Right cardiac atrium (tissue), 5 donors: ENCODE results near the gene GPRIN3. TPM values are rescaled to one million over a fixed set of nuclear protein-coding genes. Genes with fewer than 3 reads are reported as not detected.
"Not testable (repeated sequence)": the region's sequence is repeated elsewhere in the genome, so short reads cannot be mapped to it uniquely, and the experiment has no call there.

Experiments
- ATAC-seq, 2 donors: fragments of 200-7000 bp; cut with Tn5 transposase; one replicate each; pipeline versions ENCODE4 v1.8.0 to v1.9.1; 2020; ENCODE audit warnings: moderate library complexity in 2 of 2, mild to moderate bottlenecking in 1 of 2
- DNase-seq, 3 donors: peaks; one replicate each; pipeline ENCODE4 v3.0.0-alpha.2; 2020
- H3K27ac ChIP-seq: one replicate; pipeline ENCODE4 v1.5.1; 2013; ENCODE audit warnings: mild to moderate bottlenecking, low read length, control low read depth, moderate library complexity
- H3K27me3 ChIP-seq: one replicate; pipeline ENCODE4 v1.6.1; 2013; ENCODE audit not compliant: control insufficient read depth, insufficient read depth
- H3K4me1 ChIP-seq: one replicate; pipeline ENCODE4 v1.6.1; 2013; ENCODE audit warnings: low read length; ENCODE audit not compliant: control insufficient read depth, insufficient read depth
- H3K4me3 ChIP-seq: one replicate; pipeline ENCODE4 v1.5.1; 2013; ENCODE audit warnings: low read length, control low read depth
- H3K9me3 ChIP-seq: one replicate; pipeline ENCODE4 v1.6.1; 2013; ENCODE audit warnings: low read length; ENCODE audit not compliant: control insufficient read depth
- WGBS: extraction: QIAGEN DNeasy Blood & Tissue Kit; methylation state at CpG from one replicate; pipeline ENCODE4 v1.1.7; 2013; 5-methylcytosine and 5-hydroxymethylcytosine counted together
- intact Hi-C, 4 donors: fragments of 100-400 bp; cut with DNase I; formaldehyde crosslinking; loops; one replicate each; pipeline versions ENCODE4 v1.11.0 to v1.14.0; 2022 to 2023
- polyA plus RNA-seq: library from polyadenylated mRNA; stranded (reverse); fragments of 200-250 nt; gene quantifications from one replicate; pipeline ENCODE4 v1.2.3, GENCODE V29; 2013
- total RNA-seq, 4 donors: library from RNA; stranded (reverse); fragmentation: NEBNext Ultra II Directional; extraction: Animal tissue kit (Norgen Biotek cat#: 25700); gene quantifications; one replicate each; pipeline ENCODE4 v1.2.1, GENCODE V29; 2021
- donor health status: healthy with polysubstance abuse.
- donor health status: DM: no; HTN: yes; CAD: no.
- donor health status: DM: no; HTN: no; CAD: no.
- donor health status: DM: no; HTN: yes; CAD: no; lungs with severe emphysema.
- donor health status: DM: yes; HTN: yes; CAD: no.

GPRIN3 gene
- total and polyA plus RNA-seq, 5 donors: 2.1 to 10.3 (median 8.3) TPM

DNA sequence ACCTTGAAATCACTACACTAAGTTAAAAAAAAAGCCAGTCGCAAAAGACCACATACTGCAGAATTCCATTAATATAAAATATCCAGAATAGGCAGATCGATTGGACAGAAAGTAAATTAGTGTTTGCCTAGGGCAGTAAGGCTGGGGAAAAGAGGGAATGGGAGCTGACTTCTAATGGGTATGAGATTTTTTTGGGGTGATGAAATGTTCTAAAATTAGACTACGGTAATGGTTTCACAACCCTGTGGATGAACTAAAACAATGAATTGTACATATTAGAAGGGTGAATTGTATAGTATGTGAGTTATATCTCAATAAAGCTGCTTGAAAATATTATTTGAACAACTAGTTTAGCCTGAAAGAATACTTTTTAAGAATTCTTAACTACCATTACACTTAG lies 6.7 kb upstream of the GPRIN3 start:
- DNase-seq (no peak), ATAC-seq (no peak)
- WGBS: 86% methylated on average over 3 of the region's 3 CpGs
- no peaks in the 10 kb centered on the region for H3K27me3 ChIP-seq
- intact Hi-C loops: no loop called here
- no peak overlapping the region for H3K4me3 ChIP-seq
- H3K9me3 ChIP-seq: no peaks in the 10 kb centered on the region
- no peak overlapping the region for H3K27ac ChIP-seq
- no peaks in the 10 kb centered on the region for H3K4me1 ChIP-seq

DNA sequence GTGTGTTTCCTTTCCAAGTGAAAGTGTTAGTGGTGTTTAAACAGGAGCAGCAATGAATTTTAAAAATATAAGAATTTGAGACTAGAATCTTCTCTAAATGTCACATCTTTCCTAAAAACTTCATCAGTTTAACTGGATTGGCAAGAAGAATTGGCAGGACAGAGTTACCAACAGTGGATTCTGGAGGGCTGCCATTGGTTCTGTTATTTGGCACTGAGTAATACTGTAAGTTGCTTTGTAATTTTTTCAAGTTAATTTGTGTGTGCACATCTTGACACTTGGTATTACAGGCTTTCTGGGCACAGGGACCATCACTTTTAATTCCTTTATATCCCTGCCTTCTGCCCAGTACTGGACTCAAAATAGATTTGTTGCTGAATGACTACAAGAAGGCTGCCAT lies 4.5 kb upstream of the GPRIN3 start:
- no peaks in the 10 kb centered on the region for H3K9me3 ChIP-seq
- no peaks in the 10 kb centered on the region for H3K27me3 ChIP-seq
- no peaks in the 10 kb centered on the region for H3K4me1 ChIP-seq
- no peak overlapping the region for H3K27ac ChIP-seq
- H3K4me3 ChIP-seq: no peak overlapping the region
- no peak for ATAC-seq
- intact Hi-C loops: no loop called here
- no peak for DNase-seq

GRCh38 chr4:89311433-89311832 lies 3.8 kb upstream of the GPRIN3 start:
- 39% methylated on average over 1 of the region's 1 CpG for WGBS
- no peak for DNase-seq
- no peak overlapping the region for H3K27ac ChIP-seq
- ATAC-seq: no peak
- H3K9me3 ChIP-seq: no peaks in the 10 kb centered on the region
- intact Hi-C loops: no loop called here
- H3K4me1 ChIP-seq: no peaks in the 10 kb centered on the region
- H3K27me3 ChIP-seq: no peaks in the 10 kb centered on the region
- no peak overlapping the region for H3K4me3 ChIP-seq

- not testable (repeated sequence) for H3K27me3 ChIP-seq, H3K27ac ChIP-seq, DNase-seq, H3K4me1 ChIP-seq, H3K4me3 ChIP-seq, ATAC-seq, H3K9me3 ChIP-seq
- intact Hi-C loops: loop anchor here in 1 of 4 donors (10.0 kb wide), 1 partner anchor 64 kb away; no protein-coding TSS in a partner anchor
- 97% methylated on average over 5 of the region's 5 CpGs for WGBS
These were observed 1.6 kb upstream of the GPRIN3 start for GRCh38 chr4:89309154-89309553.

DNA sequence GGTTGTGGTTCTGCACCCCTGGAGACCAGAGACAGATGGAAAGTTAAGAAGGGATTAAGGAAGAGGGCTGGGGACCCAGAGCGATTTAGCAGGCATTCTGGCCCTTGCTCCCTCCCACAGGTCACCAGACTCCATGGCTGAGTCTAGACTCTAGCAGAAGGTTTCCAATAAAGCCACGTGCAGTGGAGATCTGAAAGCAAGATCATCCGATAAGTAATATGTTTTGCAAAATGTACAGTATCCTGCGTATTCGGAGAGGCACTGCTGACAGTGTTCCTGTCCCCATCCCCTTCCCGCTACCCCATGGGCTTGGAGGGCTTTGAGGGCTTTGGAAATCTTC lies 531 bp upstream of the GPRIN3 start:
- ATAC-seq (peak in 1 of 2 donors; percentile 36), DNase-seq (no peak)
- Histone ChIP-seq H3K27ac (no peak overlapping the region), H3K27me3 (no peaks in the 10 kb centered on the region), H3K4me3 (peak overlapping the region; percentile 76), H3K9me3 (no peaks in the 10 kb centered on the region), H3K4me1 (no peaks in the 10 kb centered on the region)
- 24% methylated on average over 6 of the region's 6 CpGs for WGBS
- intact Hi-C loops: loop anchor here in 1 of 4 donors (10.0 kb wide), 1 partner anchor 63 kb away; no protein-coding TSS in a partner anchor

GRCh38 chr4:89307178-89307445 lies 488 bp downstream of the GPRIN3 start:
- ATAC-seq (no peak), DNase-seq (no peak)
- H3K4me3 ChIP-seq: peak overlapping the region; percentile 76
- H3K27me3 ChIP-seq: no peaks in the 10 kb centered on the region
- WGBS: 9% methylated on average over 6 of the region's 6 CpGs
- peak overlapping the region; percentile 55 for H3K27ac ChIP-seq
- H3K4me1 ChIP-seq: no peaks in the 10 kb centered on the region
- intact Hi-C loops: loop anchor here in 1 of 4 donors (10.0 kb wide), 1 partner anchor 62 kb away; no protein-coding TSS in a partner anchor
- no peaks in the 10 kb centered on the region for H3K9me3 ChIP-seq

- 51% methylated on average over 11 of the region's 11 CpGs for WGBS
- Histone ChIP-seq H3K4me1 (no peaks in the 10 kb centered on the region), H3K27ac (peak overlapping the region; percentile 50), H3K4me3 (peak overlapping the region; percentile 76), H3K9me3 (no peaks in the 10 kb centered on the region), H3K27me3 (no peaks in the 10 kb centered on the region)
- ATAC-seq: peak in 1 of 2 donors; percentile 7
- intact Hi-C loops: loop anchor here in 1 of 4 donors (10.0 kb wide), 1 partner anchor 62 kb away; no protein-coding TSS in a partner anchor
- DNase-seq: no peak
These were observed 968 bp downstream of the GPRIN3 start for GRCh38 chr4:89306486-89307177.

GRCh38 chr4:89305712-89306437 lies 1.7 kb downstream of the GPRIN3 start:
- ATAC-seq (peak in 1 of 2 donors; percentile 43), DNase-seq (no peak)
- Histone ChIP-seq H3K9me3 (no peaks in the 10 kb centered on the region), H3K27me3 (no peaks in the 10 kb centered on the region), H3K4me3 (peak overlapping the region; percentile 76), H3K4me1 (no peaks in the 10 kb centered on the region), H3K27ac (peak overlapping the region; percentile 49)
- WGBS: 55% methylated on average over 8 of the region's 8 CpGs
- intact Hi-C loops: loop anchor here in 1 of 4 donors (10.0 kb wide), 1 partner anchor 61 kb away; no protein-coding TSS in a partner anchor

DNA sequence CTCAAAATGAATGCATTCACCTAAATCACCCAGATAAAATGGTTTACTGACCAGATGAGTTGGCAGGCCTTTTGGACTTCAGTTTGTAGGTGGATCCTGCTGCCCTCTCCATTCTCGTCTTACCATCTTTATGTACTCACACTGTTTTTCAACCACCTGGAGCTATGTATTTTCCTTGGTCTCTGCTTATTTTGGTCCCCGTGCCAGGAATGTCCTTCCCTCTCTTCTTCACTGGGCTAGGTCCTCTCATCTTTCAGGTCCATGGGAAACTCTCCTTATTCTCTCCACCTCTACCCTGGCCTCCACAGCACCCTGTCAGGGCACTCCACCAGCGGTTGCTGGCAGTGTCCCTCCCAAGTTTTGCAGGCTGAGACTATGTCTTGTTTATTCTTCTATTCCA lies 2.6 kb downstream of the GPRIN3 start:
- ATAC-seq: no peak
- H3K4me3 ChIP-seq: no peak overlapping the region
- intact Hi-C loops: loop anchor here in 1 of 4 donors (10.0 kb wide), 1 partner anchor 60 kb away; no protein-coding TSS in a partner anchor

GRCh38 chr4:89303814-89304388 lies 3.7 kb downstream of the GPRIN3 start:
- DNase-seq (no peak), ATAC-seq (no peak)
- no peaks in the 10 kb centered on the region for H3K4me1 ChIP-seq
- no peaks in the 10 kb centered on the region for H3K27me3 ChIP-seq
- H3K27ac ChIP-seq: peak overlapping the region; percentile 19
- no peaks in the 10 kb centered on the region for H3K9me3 ChIP-seq
- intact Hi-C loops: loop anchor here in 1 of 4 donors (10.0 kb wide), 1 partner anchor 59 kb away; no protein-coding TSS in a partner anchor
- 77% methylated on average over 3 of the region's 3 CpGs for WGBS
- H3K4me3 ChIP-seq: no peak overlapping the region

More for the DNA sequence above, 2.6 kb downstream of the GPRIN3 start:
- H3K27ac ChIP-seq: peak overlapping the region; percentile 47
- no peaks in the 10 kb centered on the region for H3K27me3 ChIP-seq
- WGBS: 66% methylated on average over 3 of the region's 3 CpGs
- no peaks in the 10 kb centered on the region for H3K4me1 ChIP-seq
- DNase-seq: no peak
- H3K9me3 ChIP-seq: no peaks in the 10 kb centered on the region

DNA sequence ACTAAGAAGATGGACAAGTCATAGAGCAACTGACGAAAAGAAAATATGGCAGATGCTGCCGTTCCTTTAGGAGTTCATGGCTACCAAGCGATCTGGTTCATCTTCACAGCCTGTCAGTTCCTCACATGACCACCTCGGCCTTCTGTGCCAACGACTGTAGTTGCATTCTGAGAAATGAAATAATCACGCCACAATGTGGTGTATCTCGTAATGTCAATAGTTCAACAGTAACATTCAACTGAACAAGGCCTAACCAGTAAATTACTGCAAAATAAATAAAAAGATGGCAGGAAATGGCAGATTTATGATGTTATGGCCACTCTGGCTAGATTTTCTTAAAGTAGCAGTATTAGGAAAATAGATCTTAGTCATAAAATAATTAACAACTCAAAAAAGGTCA lies 4.4 kb downstream of the GPRIN3 start:
- Histone ChIP-seq H3K4me3 (no peak overlapping the region), H3K4me1 (no peaks in the 10 kb centered on the region), H3K9me3 (no peaks in the 10 kb centered on the region), H3K27me3 (no peaks in the 10 kb centered on the region), H3K27ac (no peak overlapping the region)
- peak in 2 of 3 donors; percentile 26 to 58 for DNase-seq
- 61% methylated on average over 7 of the region's 7 CpGs for WGBS
- ATAC-seq: peak; percentile 17 to 28
- intact Hi-C loops: loop anchor here in 1 of 4 donors (10.0 kb wide), 1 partner anchor 58 kb away; no protein-coding TSS in a partner anchor
